Stimulated activated CD8-positive, alpha-beta memory T cell treated with anti-CD3 and anti-CD28 coated beads, Interleukin-2, amount 100 ng/mL, for 48 hours (primary cell): Measurements from ENCODE around the gene ADAMTS3.
"Not testable (repeated sequence)": the region's sequence is repeated elsewhere in the genome, so short reads cannot be mapped to it uniquely, and the experiment has no call there.

ENCODE experiments used
- DNase-seq, 2 donors: peaks; one replicate each; pipeline ENCODE4 v3.0.0-alpha.2; 2020; ENCODE audit warnings: low read depth in 2 of 2

Gene ADAMTS3

DNA sequence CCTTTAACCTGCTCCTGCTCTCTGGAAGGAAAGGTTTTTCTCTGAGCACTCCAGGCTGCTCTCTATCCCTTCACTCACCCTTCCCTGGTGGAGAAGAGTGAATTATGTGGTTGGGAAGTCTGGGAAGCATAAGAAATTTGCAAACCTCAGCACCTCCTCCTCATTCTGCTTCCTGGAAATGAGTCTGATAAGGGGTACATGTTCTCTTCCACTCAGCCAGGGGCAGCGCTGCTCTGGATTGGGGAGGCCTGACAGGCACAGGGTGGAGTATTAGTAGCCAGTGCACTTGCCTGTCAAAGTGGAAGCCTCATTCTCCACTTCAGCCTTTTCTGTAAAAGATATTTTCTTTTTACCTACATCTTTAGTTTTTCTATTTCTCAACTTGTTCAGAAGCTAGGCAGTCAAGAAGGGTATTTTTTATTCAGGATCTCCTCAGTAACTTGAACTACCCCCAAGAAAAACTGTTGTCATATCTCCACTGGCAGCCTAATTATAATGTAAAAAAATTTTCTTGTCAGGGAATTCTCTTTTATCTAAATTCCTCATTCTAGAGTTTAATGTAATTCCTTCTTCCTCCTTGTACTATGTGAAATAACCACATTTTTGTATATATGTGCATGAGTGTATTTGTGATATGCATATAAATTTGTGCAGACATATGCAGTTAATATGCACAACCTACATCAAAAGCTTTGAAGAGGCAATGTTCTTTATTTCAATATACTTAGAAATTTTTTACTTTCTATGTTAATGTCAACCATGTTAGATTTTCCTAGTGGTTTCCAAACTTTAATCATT is 15.3 kb downstream of the ADAMTS3 start:
- no peak for DNase-seq

DNA sequence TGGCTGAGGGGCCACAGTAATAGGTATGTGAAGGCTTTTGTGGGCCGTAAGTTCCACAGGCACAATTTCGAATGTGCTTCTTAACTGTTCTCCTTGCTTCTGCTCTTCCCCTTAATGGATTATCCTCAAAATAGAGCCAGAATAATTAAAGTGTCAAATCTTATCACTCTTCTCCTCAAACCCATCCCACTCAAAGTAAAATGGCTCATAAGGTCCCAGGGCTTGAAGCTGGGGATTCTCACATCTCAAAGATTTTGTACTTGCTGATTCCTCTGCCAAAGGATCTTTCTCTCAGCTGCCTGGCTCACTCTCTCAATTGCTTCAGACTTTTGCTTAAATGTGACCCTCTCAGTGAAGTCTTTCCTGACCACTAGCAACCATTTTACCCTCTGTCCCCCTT is 16.6 kb downstream of the ADAMTS3 start:
- no peak for DNase-seq

DNA sequence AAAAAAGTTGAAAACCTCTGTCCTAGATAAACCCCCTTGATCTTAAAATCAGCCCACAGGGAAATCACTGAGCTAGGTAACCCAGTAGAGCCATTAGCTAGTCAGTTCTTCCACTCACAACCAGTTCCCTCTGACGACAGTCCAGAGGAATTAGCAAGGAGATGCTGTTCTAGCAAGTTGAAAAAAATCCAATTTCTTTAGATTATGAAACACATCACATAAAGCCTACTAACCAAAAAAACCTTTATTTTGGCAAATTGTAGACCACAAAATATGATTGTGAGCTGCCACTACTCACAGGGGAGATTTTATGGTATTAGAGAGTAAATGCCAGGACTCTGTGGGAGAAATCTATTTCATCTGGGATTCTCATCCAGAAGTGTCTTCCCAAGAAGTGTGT is 22.6 kb downstream of the ADAMTS3 start:
- no peak for DNase-seq

DNA sequence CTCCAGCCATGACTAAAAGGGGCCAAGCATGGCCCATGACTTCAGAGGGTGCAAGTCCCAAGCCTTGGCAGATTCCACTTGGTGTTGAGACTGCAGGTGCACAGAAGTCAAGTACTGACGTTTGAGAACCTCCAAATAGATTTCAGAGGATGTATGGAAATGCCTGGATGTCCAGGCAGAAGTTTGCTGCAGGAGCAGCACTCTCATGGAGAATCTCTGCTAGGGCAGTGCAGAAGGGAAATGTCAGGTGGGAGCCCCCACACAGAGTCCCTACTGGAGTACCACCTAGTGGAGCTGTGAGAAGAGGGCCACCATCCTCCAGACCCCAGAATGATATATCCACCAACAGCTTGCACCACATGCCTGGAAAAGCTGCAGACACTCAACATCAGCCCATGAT is 28.3 kb downstream of the ADAMTS3 start:
- DNase-seq: not testable (repeated sequence)

DNA sequence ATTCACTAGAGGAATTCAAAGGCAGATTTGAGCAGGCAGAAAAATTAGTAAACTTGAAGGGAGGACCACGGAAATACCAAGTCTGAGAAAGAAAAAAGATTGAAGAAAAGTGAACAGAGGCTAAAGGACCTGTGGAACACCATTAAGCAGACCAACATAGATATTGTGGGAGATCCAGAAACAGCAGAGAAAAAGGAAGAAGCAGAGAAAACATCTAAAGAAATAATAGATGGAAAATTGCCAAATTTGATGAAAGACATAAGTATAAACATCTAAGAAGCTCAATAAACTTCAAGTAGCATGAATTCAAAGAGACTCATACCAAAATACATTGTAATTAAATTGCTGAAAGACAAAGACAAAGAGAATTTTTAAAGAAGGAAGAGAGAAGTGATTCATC is 31.0 kb downstream of the ADAMTS3 start:
- no peak for DNase-seq

DNA sequence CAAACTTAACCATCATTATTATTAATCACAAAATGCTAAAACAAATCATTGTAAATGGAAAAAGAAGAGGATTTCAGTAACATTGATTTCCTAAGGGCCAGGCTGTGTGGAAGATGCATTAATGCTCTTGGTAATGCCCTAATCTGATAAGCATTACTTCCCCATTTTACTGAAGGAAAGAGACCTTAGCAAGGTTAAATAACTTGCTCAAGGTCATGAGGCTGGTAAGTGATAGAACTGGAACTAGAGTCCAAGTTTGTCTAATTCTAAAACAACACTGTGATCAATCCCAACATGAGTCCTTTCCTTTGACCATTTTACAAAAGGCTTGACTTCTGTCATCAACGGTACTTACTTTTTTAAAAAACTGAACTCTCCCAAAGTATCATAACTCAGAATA is 32.6 kb downstream of the ADAMTS3 start:
- no peak for DNase-seq

DNA sequence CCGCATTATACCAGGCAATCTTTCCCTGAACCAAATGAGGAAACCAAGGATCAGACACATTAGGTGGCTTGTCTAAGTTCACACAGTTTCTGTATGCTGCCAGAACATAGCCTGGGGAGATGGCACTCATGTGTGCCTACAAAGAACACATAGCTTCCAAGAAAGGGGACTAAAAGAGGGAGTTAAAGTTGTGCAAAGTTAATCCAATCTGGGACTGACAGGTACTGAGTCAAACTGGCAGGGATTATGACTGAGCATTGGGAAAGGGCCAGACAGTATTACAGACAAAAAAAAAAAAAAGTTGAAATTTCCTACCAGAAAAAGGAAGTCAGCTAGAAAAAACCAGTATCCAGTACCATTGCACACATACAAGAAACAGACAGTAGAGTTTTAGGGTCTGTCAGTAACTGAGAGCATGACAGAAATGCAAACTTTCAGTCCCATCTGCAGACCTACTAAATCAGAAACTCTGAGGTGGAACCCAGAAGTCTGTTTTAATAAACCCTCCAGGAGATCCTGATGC is 37.2 kb downstream of the ADAMTS3 start:
- DNase-seq: no peak

DNA sequence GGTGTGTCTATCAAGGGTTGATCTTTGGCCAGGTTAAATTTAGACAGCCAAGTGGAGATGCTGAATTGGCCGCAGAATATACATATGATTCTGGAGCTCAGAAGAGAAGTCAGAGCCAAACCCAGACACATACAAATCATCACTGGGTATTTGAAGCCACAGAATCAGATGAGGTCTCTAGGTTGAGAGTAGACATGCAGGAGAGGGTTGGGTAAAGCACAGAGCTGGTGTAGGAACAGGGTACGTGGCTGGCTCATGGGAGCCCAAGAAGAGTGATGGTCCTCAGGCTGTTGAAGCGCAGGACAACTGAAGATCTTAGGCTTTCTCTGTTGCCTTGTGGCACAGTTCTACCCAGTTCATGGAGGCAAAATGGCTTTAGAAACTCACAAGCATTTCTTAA is 37.7 kb downstream of the ADAMTS3 start:
- no peak for DNase-seq

DNA sequence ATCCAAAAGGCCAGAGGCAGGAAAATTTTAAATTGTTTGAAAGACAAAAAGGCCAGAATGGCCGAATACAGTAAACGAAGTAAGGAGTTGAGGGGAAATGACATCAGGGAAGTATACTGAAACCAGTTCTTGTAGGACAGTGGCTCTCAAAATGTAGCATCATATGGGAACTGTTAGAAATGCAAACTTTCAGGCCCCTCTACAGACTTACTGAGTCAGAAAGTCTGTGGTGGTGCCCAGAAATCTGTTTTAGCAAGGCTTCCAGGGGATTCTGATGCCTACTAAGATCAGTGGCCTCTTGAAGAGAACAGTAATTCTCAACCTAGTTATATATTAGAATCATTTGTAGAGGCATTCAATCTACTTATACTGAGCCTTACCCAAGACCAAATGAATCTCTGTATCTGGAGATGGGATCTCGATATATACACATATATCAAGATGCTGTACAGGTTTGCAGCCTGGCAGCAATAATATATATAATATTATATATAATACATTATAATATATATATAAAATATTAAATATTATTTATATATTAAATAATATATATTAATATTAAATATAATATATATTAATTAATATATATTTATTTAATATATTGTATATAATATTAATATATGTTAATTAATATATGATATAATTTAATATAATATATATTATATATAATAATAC is 39.7 kb downstream of the ADAMTS3 start:
- no peak for DNase-seq

DNA sequence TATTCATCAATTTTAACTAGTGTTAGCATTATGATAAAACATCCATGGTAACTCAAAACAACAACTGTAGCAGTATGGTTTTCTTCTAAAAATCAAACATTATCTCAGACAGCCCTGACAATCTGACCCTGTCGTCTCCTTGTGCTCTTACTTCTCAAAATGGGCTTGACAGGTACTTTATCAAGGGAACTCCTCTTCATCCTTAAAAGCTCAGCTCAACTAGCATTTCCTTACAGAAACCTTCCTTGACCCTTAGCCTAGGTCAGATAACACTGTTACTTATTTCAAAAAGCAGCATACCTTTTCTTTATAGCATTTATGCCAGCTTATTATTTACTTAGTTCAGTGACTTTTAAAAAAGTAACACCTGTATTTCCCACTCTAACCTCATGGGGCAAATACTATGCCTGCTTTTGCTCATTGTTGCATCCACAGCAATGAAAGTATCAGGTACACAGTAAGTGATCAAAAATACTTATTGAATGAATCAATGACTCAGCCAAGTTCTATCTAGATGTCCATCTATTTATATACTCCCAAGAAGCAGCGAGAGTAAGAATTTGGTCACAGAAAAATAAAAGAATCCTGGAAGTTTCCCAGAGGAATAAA is 41.9 kb downstream of the ADAMTS3 start:
- no peak for DNase-seq

DNA sequence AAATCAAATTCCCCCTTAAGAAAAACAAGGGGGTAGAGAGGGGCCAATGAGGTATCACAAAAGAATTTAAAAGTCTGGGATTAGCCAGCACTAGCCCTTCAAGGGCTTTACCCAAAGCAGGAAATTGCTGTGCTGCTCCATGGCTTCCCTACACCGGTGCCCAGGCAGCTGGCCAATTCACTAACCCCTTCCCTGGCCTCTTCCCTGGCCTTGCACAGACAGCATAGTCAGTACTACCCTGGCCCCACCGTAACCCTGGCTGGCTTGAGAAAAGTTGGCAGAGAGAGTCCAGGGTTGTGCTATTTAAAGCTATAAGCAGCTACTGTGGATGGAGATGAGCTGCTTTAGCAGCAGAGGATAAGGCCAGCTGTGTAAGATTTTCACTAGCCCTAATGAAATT is 43.1 kb downstream of the ADAMTS3 start:
- DNase-seq: no peak

DNA sequence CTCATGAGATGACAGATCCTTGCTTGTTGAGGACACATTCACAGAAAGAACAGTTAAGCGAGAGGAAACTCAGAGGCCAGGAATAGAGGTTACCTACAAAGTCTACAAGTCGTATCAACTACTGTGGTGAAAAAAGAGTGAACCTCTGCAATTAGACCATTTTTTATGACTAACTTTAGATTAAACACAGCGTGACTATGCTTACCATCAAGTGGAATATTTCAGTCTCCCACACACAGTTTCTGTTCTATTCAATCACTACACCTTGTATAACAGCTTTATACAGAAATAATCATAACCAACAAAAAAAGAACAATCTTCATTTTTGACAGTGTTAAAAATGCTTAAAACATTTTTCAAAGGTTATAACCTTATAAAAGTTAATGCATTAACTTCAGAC is 46.6 kb downstream of the ADAMTS3 start:
- DNase-seq: no peak

DNA sequence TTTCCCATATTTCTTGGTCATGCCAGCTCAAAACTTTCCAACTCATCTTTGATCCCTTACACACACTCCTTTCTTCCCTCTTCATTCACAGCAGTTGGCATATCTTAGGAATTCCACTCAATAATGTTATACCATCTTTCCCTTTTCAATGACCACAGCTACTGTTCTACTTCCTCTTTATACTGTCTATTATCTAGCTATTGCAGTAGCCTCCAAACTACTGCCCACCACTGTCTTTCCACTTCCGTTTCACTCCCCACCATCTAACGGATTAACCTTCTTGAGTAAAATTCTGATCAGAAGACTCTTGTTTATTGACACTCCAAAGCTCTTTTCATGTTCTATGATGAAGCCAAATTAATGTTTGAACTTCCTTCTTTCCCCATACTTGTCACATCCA is 55.8 kb downstream of the ADAMTS3 start:
- no peak for DNase-seq

DNA sequence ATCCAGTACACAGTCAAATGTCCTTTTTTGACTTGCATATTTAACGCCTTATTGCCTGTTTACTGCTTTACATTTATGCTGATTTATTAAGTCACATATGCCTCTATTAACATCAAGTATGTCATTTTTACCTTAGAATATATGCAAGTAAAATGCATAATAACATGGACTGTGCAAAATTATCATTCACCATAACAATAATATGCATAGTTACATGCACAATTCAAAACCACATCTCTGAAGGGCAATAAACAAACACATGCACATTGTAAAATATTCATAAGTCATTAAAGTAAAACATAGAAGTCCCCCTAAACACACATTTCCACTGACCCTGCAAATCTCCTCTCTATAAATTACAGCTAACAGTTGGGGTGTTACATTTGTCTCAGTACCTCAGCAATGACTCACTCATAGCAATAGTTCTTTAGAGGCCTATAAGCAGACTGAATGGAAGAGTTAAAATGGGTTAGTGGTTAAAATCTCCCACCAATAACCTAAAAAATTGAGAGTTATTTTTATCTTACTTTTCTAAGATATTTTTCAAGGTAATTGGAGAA is 61.1 kb downstream of the ADAMTS3 start:
- no peak for DNase-seq

DNA sequence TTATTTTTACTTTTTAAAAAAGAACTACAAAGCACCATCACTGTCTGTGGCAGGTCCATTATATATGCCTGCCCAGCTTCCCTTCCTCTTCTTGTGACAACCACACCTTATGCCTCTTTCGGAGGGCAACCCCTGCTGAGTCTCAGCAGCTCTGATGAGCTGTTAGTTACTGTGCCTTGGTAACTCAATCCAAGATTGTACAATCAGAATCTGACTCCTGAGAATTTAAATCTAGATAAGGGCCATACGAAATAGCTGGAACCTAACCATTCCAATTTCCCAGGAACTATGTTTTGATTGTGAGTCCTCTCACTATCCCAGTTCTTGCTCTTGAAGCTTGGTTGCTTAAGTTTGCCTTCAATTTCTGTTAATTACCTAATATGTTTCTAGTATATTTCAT is 61.9 kb downstream of the ADAMTS3 start:
- DNase-seq: no peak

DNA sequence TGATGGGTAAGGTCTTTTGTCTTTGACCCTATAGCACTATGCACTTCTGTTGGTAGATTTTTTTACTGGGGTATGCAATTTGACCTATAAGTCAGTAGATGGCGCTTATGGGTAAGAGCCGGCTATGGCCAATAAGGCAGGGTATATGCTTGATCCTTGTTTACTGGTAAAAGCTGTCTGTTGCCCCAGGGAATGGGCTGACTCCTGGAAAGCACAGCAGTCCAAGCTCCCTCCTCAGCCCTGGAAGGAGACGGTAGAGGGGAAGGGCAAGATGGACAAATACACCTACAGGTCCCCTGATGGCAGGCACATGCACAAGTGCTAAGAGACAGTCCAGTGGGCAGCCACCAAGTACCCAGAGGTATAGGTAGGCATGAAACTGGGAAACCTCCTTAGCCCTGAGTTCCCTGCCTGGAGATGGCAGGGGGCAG is 63.7 kb downstream of the ADAMTS3 start:
- DNase-seq: no peak

DNA sequence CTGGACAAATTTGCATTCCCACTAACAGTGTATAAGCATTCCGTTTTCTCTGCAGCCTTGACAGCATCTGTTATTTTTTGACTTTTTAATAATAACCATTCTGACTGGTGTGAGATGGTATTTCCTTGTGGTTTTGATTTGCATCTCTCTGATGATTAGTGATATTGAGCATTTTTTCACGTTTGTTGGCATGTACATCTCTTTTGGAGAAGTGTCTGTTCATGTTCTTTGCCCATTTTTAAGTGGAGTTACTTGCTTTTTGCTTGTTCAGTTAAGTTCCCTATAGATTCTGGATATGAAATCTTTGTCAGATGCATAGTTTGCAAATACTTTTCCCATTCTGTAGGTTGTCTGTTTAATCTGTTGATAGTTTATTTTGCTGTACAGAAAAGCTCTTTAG is 68.8 kb downstream of the ADAMTS3 start:
- no peak for DNase-seq

DNA sequence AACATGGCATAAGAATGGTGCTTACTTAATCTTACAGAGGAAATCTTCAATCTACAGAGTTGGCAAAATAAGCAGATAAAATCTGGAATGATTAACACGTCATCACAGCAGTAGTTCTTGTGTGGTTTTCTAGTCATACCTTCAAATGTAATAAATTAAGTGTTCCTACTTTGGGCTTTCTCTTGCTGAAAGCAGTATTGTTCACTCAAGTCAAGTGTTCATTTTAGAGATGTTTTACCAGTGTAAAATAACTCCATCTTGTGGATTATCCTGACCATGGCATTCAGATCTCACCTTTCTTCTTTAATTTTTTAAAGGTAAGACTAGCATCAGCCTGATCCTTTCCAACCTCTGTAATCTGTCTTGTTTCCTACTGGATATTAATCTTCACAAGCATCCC is 72.9 kb downstream of the ADAMTS3 start:
- DNase-seq: no peak

DNA sequence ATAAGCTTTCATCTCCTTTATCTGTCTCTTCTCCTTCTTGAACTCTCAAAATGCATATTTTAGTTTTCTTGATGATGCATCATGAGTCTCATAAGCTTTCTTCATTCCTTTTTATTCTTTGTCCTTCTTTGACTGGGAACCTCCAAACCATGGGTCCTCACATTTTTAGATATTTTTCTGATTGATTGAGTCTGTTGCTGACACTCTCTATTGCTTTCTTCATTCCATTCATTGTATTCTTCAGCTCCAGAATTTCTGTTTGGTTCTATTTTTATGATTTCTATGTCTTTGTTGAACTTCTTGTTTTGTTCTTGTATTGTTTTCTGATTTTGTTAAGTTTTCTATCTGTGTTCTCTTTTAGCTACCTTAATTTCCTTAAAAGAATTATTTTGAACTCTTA is 74.9 kb downstream of the ADAMTS3 start:
- no peak for DNase-seq

DNA sequence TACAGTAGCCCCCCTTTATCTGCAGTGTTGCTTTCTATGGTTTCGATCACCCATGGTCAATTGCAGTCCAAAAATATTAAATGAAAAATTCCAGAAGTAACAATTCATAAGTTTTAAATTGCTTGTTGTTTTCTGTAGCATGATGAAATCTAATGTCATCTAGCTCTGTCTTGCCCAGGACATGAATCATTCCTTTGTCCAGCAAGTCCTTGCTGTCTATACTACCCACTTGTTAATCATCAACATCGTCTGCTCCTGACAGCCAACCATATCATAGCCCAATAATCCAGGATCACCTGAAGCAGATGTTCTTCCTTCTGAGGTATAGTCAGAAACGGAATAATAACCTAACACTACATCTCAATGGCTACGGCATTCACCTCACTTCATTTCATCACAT is 79.8 kb downstream of the ADAMTS3 start:
- DNase-seq: no peak

DNA sequence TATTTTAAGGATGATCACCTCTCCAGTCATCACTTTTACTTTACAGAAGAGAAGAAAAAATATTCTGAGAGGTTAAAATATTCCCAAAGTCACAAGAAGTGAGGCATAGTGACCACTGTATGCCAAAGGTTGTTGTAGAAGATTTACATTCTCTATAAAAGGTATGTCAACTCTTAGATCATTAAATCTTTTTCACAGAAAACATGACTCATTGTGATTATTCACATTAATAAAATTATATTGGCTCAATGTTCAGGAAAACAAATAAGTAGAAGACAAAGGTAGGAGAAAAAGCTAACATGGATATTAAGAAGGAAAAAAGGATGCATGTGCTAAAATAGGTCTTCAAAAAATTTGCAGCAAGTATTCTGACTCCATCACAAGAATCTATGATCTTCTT is 82.0 kb downstream of the ADAMTS3 start:
- DNase-seq: no peak

DNA sequence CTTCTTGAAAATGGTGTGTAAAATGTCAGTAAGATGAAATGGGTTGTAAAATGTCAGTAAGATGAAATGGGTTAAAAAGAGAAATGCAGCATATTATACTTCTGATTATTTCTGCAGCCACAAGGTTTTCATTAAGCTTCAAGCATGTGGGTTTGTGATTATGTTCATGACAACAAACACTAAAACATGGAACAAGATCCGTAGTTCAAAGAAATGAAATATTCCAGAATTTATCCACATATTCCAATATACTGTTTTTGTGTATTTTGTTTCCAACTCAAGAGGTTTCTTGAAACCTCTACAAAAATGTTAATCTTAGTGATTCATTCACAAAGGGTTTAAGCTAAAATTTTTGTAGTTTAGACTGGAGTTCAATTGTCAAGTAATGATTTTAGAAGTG is 84.0 kb downstream of the ADAMTS3 start:
- no peak for DNase-seq
